A549 (cell line): ENCODE measurements around the gene ABCC1.

Experiments used
- BCL3 ChIP-seq: fragments of >200 bp; sonication (Bioruptor Twin); formaldehyde crosslinking; IDR thresholded peaks from 3 replicates; pipeline ENCODE4 v1.6.1; 2016
- CHD2 ChIP-seq: fragments of 150-350 bp; IDR thresholded peaks from 2 replicates; pipeline ENCODE4 v1.6.1; 2014; ENCODE audit warnings: low read length; ENCODE audit not compliant: partially characterized antibody
- CTCF ChIP-seq: fragments of >200 bp; sonication (Bioruptor Twin); formaldehyde crosslinking; IDR thresholded peaks from 3 replicates; pipeline ENCODE4 v1.5.1; 2016
- FOSL2 ChIP-seq, 2 experiments: fragments of 450-650 bp in 1 of 2; fragments of >200 bp in 1 of 2; sonication (Bioruptor Twin) in 1 of 2; formaldehyde crosslinking; IDR thresholded peaks; 2 replicates each; pipeline versions ENCODE4 v1.5.0 to v1.6.1; 2016 to 2020; ENCODE audit warnings: mild to moderate bottlenecking in 1 of 2, moderate library complexity in 1 of 2
- JUNB ChIP-seq: fragments of >200 bp; sonication (Bioruptor Twin); formaldehyde crosslinking; IDR thresholded peaks from 2 replicates; pipeline ENCODE4 v1.6.1; 2016
- MYC ChIP-seq: IDR thresholded peaks from 2 replicates; pipeline ENCODE4 v1.6.1; 2012; ENCODE audit warnings: mild to moderate bottlenecking, inconsistent platforms, low read length, improper control_type of control experiment, borderline replicate concordance
- REST ChIP-seq: fragments of 200-600 bp; sonication (generic); IDR thresholded peaks from 2 replicates; pipeline ENCODE4 v1.6.1; 2016; ENCODE audit warnings: antibody characterized with exemption, mild to moderate bottlenecking, moderate library complexity
- RNF2 ChIP-seq: fragments of 200-600 bp; sonication (generic); IDR thresholded peaks from 2 replicates; pipeline ENCODE4 v1.6.1; 2016; ENCODE audit warnings: low read depth, mild to moderate bottlenecking, antibody characterized with exemption, moderate library complexity, borderline replicate concordance
- SREBF2 ChIP-seq: fragments of 450-650 bp; IDR thresholded peaks from 2 replicates; pipeline ENCODE4 v1.6.1; 2014; ENCODE audit warnings: mild to moderate bottlenecking, moderate library complexity
- TP53 ChIP-seq: fragments of 250-450 bp; sonication (Bioruptor Pico); IDR thresholded peaks from 2 replicates; pipeline ENCODE4 v1.5.0; 2021; ENCODE audit warnings: mild to moderate bottlenecking, moderate library complexity

GRCh38 chr16:16107839-16108238 lies 158.4 kb downstream of the ABCC1 start:
- no peak for TF ChIP-seq RNF2
- TF ChIP-seq CTCF: no peak
- TF ChIP-seq MYC: no peak
- TF ChIP-seq REST: no peak
- no peak for TF ChIP-seq SREBF2
- no peak for TF ChIP-seq TP53
- TF ChIP-seq FOSL2 (IDR thresholded peaks at IDR 0.05): no peak
- no peak for TF ChIP-seq FOSL2 (CRISPR knock-in tag; IDR thresholded peaks at IDR 0.05)
- no peak for TF ChIP-seq BCL3
- TF ChIP-seq JUNB: no peak
- no peak for TF ChIP-seq CHD2
